22Rv1 (cell line): ENCODE data around the gene COX14.

Experiments
- H3K27ac ChIP-seq: fragments of 450-650 bp; 2 replicates; pipeline ENCODE4 v1.5.1; 2017
- ZFX ChIP-seq: fragments of 450-650 bp; IDR thresholded peaks from 2 replicates; pipeline ENCODE4 v1.6.1; 2017; ENCODE audit warnings: antibody characterized with exemption, borderline replicate concordance
- TF ChIP-seq, protein P1 (sequence below): fragments of 450-650 bp; IDR thresholded peaks from 2 replicates; pipeline ENCODE4 v1.5.1; 2017; ENCODE audit warnings: mild to moderate bottlenecking

The COX14 gene

GRCh38 chr12:50110127-50110761 is 1.8 kb upstream of the COX14 start:
- peak overlapping the region; percentile 49 for H3K27ac ChIP-seq
- TF ChIP-seq, protein P1, sequence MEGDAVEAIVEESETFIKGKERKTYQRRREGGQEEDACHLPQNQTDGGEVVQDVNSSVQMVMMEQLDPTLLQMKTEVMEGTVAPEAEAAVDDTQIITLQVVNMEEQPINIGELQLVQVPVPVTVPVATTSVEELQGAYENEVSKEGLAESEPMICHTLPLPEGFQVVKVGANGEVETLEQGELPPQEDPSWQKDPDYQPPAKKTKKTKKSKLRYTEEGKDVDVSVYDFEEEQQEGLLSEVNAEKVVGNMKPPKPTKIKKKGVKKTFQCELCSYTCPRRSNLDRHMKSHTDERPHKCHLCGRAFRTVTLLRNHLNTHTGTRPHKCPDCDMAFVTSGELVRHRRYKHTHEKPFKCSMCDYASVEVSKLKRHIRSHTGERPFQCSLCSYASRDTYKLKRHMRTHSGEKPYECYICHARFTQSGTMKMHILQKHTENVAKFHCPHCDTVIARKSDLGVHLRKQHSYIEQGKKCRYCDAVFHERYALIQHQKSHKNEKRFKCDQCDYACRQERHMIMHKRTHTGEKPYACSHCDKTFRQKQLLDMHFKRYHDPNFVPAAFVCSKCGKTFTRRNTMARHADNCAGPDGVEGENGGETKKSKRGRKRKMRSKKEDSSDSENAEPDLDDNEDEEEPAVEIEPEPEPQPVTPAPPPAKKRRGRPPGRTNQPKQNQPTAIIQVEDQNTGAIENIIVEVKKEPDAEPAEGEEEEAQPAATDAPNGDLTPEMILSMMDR, result no peak
- TF ChIP-seq ZFX, result no peak

DNA sequence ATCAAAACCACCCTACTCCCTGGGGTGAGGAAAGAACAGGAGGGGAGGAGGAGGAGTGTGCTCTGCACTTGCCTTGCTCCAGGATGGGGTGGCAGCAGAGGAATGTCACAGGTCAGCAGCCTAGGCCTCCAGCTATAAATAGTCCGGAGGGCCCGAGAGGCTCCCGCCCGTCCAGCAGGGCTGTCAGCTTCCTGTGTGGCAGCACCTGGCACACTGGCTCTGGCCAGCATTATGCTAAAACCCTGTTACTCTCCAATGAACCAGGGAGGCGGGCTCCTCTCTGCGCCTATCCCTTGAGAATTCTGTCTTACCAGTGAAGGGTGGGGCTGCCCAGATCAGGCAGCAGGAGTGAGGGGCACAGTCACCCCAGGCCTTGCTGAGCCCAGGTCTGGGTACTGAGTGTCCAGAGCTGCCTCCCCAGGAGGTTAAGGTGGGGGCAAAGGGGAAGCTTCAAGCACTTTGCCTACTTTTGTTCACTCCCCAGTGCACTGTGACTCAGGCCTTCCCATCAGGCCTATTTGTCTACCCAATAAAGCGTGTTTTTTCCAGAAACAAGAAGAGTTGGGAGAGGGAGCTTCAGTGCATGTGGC is 1.2 kb upstream of the COX14 start:
- TF ChIP-seq, protein P1, result no peak
- no peak for TF ChIP-seq ZFX
- H3K27ac ChIP-seq, result peak overlapping the region; percentile 49

- TF ChIP-seq, protein P1, result no peak
- no peak for TF ChIP-seq ZFX
- peak overlapping the region; percentile 49 for H3K27ac ChIP-seq
These were observed 692 bp upstream of the COX14 start for GRCh38 chr12:50111395-50111692.

GRCh38 chr12:50112456-50113218 is 601 bp downstream of the COX14 start:
- peak overlapping the region; percentile 87 for H3K27ac ChIP-seq
- TF ChIP-seq, protein P1, result no peak
- no peak for TF ChIP-seq ZFX

- TF ChIP-seq, protein P1, result no peak
- TF ChIP-seq ZFX, result no peak
- no peak overlapping the region for H3K27ac ChIP-seq
These were observed 5.1 kb downstream of the COX14 start for GRCh38 chr12:50117057-50117622.

DNA sequence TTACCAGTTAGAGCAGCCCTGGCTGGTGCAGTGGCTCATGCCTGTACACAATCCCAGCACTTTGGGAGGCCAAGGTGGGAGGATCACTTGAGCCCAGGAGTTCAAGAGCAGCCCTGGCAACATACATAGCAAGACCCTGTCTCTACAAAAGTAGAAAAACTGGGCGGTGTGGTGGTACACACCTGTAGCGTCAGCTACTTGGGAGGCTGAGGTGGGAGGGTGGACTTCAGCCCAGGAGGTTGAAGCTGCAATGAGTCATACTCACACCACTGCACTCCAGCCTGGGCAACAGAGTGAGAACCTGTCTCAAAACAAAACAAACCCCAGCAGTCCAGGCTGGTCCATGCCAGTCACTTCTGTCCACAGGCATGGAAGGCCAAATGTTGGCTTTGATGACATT is 7.4 kb downstream of the COX14 start:
- H3K27ac ChIP-seq, result no peak overlapping the region
- TF ChIP-seq, protein P1, result no peak
- TF ChIP-seq ZFX, result no peak

- TF ChIP-seq, protein P1, result no peak
- no peak for TF ChIP-seq ZFX
These were observed 8.5 kb downstream of the COX14 start for GRCh38 chr12:50120521-50120920.

More at GRCh38 chr12:50120521-50120920, 8.5 kb downstream of the COX14 start:
- no peak overlapping the region for H3K27ac ChIP-seq
